Neural progenitor cell (in vitro differentiated cells): ENCODE data around the gene CERS2. TPM values are rescaled to one million over a fixed set of nuclear protein-coding genes. Genes with fewer than 3 reads are reported as not detected.

Experiments used
- DNase-seq: peaks from one replicate; pipeline ENCODE4 v3.0.0-alpha.2; 2016; ENCODE audit warnings: low spot score
- H2AFZ ChIP-seq: fragments of 200-600 bp; sonication (generic); replicated peaks from 2 replicates; pipeline ENCODE4 v1.6.1; 2016; ENCODE audit warnings: antibody characterized with exemption
- H3F3A ChIP-seq: fragments of 200-600 bp; sonication (generic); 2 replicates; pipeline ENCODE4 v1.6.1; 2016; ENCODE audit warnings: antibody characterized with exemption, low read depth
- H3K27ac ChIP-seq: fragments of 200-600 bp; sonication (generic); 2 replicates; pipeline ENCODE4 v1.5.1; 2016; ENCODE audit warnings: mild to moderate bottlenecking
- H3K27me3 ChIP-seq: fragments of 200-600 bp; sonication (generic); 2 replicates; pipeline ENCODE4 v1.6.1; 2016; ENCODE audit warnings: mild to moderate bottlenecking, moderate library complexity
- H3K36me3 ChIP-seq: fragments of 200-600 bp; sonication (generic); 2 replicates; pipeline ENCODE4 v1.5.1; 2016
- H3K4me1 ChIP-seq: fragments of 200-600 bp; sonication (generic); 2 replicates; pipeline ENCODE4 v1.6.1; 2016; ENCODE audit warnings: mixed run types
- H3K4me2 ChIP-seq: fragments of 200-600 bp; sonication (generic); 2 replicates; pipeline ENCODE4 v1.6.1; 2016
- H3K4me3 ChIP-seq: fragments of 200-600 bp; sonication (generic); 2 replicates; pipeline ENCODE4 v1.5.1; 2016
- H3K79me2 ChIP-seq: fragments of 200-600 bp; sonication (generic); 2 replicates; pipeline ENCODE4 v1.6.1; 2016; ENCODE audit warnings: low read depth
- H3K9ac ChIP-seq: fragments of 200-600 bp; sonication (generic); 2 replicates; pipeline ENCODE4 v1.6.1; 2016
- H3K9me3 ChIP-seq: fragments of 200-600 bp; sonication (generic); 2 replicates; pipeline ENCODE4 v1.5.1; 2016; ENCODE audit warnings: low read depth
- H4K20me1 ChIP-seq: fragments of 200-600 bp; sonication (generic); 2 replicates; pipeline ENCODE4 v1.6.1; 2016; ENCODE audit warnings: low read depth
- H3K27ac Mint-ChIP-seq: 3 replicates; pipeline ENCODE4 v1.8.0; 2021; ENCODE audit warnings: mixed read lengths
- H3K27me3 Mint-ChIP-seq: 2 replicates; pipeline ENCODE4 v1.8.0; 2022; ENCODE audit warnings: low read depth, mild to moderate bottlenecking, inconsistent platforms, moderate library complexity, mixed read lengths; ENCODE audit not compliant: insufficient read depth
- H3K36me3 Mint-ChIP-seq: 3 replicates; pipeline ENCODE4 v1.8.0; 2021; ENCODE audit warnings: mixed read lengths
- H3K4me1 Mint-ChIP-seq: 3 replicates; pipeline ENCODE4 v1.8.0; 2021; ENCODE audit warnings: mixed read lengths
- H3K4me3 Mint-ChIP-seq: 3 replicates; pipeline ENCODE4 v1.8.0; 2021; ENCODE audit warnings: mild to moderate bottlenecking, moderate library complexity, mixed read lengths
- H3K9me3 Mint-ChIP-seq: 3 replicates; pipeline ENCODE4 v1.8.0; 2020; ENCODE audit warnings: mixed read lengths
- EZH2 ChIP-seq: fragments of 200-600 bp; sonication (generic); IDR thresholded peaks from 2 replicates; pipeline ENCODE4 v1.6.1; 2017; ENCODE audit warnings: antibody characterized with exemption, mild to moderate bottlenecking, moderate library complexity
- EZH2phosphoT487 ChIP-seq: fragments of 200-600 bp; sonication (generic); IDR thresholded peaks from 2 replicates; pipeline ENCODE4 v1.6.1; 2017; ENCODE audit warnings: antibody characterized with exemption
- total RNA-seq: library from RNA; depleted of rRNA; stranded (reverse); fragments of >200 nt; gene quantifications from 2 replicates; pipeline ENCODE4 v1.2.3, GENCODE V29; 2015; ENCODE audit warnings: low replicate concordance
- TF ChIP-seq, protein P1 (sequence below): fragments of 200-600 bp; sonication (generic); IDR thresholded peaks from 2 replicates; pipeline ENCODE4 v1.5.1; 2017; ENCODE audit warnings: antibody characterized with exemption, mild to moderate bottlenecking

The CERS2 gene
- total RNA-seq, 1 donor from 2014 or later = 104 TPM

- no peaks in the 10 kb centered on the region for H3K9me3 ChIP-seq
- peaks cover 13% of the 10 kb centered on the region for H3F3A ChIP-seq
- Mint-ChIP-seq H3K27me3 (peaks cover 4% of the 10 kb centered on the region), H3K36me3 (no peaks in the 10 kb centered on the region), H3K9me3 (peaks cover 2% of the 10 kb centered on the region), H3K4me1 (peaks cover 17% of the 10 kb centered on the region), H3K27ac (no peak overlapping the region), H3K4me3 (no peak overlapping the region)
- H3K79me2 ChIP-seq = no peaks in the 10 kb centered on the region
- H3K4me2 ChIP-seq = no peak overlapping the region
- no peaks in the 10 kb centered on the region for H3K27me3 ChIP-seq
- no peak overlapping the region for H3K27ac ChIP-seq
- H2AFZ ChIP-seq = no peak overlapping the region
- DNase-seq = no peak
- H3K4me3 ChIP-seq = no peak overlapping the region
- H4K20me1 ChIP-seq = no peaks in the 10 kb centered on the region
- TF ChIP-seq EZH2 (no peak), EZH2phosphoT487 (no peak)
- TF ChIP-seq, protein P1, sequence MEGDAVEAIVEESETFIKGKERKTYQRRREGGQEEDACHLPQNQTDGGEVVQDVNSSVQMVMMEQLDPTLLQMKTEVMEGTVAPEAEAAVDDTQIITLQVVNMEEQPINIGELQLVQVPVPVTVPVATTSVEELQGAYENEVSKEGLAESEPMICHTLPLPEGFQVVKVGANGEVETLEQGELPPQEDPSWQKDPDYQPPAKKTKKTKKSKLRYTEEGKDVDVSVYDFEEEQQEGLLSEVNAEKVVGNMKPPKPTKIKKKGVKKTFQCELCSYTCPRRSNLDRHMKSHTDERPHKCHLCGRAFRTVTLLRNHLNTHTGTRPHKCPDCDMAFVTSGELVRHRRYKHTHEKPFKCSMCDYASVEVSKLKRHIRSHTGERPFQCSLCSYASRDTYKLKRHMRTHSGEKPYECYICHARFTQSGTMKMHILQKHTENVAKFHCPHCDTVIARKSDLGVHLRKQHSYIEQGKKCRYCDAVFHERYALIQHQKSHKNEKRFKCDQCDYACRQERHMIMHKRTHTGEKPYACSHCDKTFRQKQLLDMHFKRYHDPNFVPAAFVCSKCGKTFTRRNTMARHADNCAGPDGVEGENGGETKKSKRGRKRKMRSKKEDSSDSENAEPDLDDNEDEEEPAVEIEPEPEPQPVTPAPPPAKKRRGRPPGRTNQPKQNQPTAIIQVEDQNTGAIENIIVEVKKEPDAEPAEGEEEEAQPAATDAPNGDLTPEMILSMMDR = no peak
- H3K36me3 ChIP-seq = no peaks in the 10 kb centered on the region
- H3K9ac ChIP-seq = no peak overlapping the region
- H3K4me1 ChIP-seq = peaks cover 16% of the 10 kb centered on the region
Observed at GRCh38 chr1:150985179-150985825, 10.7 kb upstream of the CERS2 start.

GRCh38 chr1:150981805-150982712 lies 7.4 kb upstream of the CERS2 start, which contains the start of gene ANXA9:
Gene ANXA9 (plus strand): TSS chr1:150982292. CDS start chr1:150983106, 814 bp downstream.
- no peak within 1 kb of the TSS for H3K9ac ChIP-seq
- no peak for DNase-seq

GRCh38 chr1:150981177-150981804 lies 6.7 kb upstream of the CERS2 start:
- peaks cover 24% of the 10 kb centered on the region for H3K4me1 Mint-ChIP-seq
- Histone ChIP-seq H3K9me3 (no peaks in the 10 kb centered on the region), H3K79me2 (no peaks in the 10 kb centered on the region), H3K4me3 (no peak overlapping the region), H3K27ac (no peak overlapping the region), H3K4me1 (peaks cover 29% of the 10 kb centered on the region), H3K27me3 (no peaks in the 10 kb centered on the region), H3K36me3 (no peaks in the 10 kb centered on the region), H3K4me2 (peak overlapping the region; percentile 45), H3F3A (peaks cover 32% of the 10 kb centered on the region), H4K20me1 (no peaks in the 10 kb centered on the region), H3K9ac (no peak overlapping the region), H2AFZ (peak overlapping the region; percentile 83)
- H3K27me3 Mint-ChIP-seq = peaks cover 2% of the 10 kb centered on the region
- peak overlapping the region; percentile 66 for H3K27ac Mint-ChIP-seq
- H3K9me3 Mint-ChIP-seq = peaks cover 2% of the 10 kb centered on the region
- DNase-seq = peak; percentile 76
- H3K36me3 Mint-ChIP-seq = no peaks in the 10 kb centered on the region
- TF ChIP-seq EZH2 (no peak), EZH2phosphoT487 (no peak)
- TF ChIP-seq, protein P1 = no peak
- peak overlapping the region; percentile 48 for H3K4me3 Mint-ChIP-seq

More at GRCh38 chr1:150981805-150982712, 7.4 kb upstream of the CERS2 start, which contains the start of gene ANXA9:
- Mint-ChIP-seq H3K9me3 (peaks cover 2% of the 10 kb centered on the region), H3K27ac (peak within 1 kb of the TSS; percentile 66), H3K4me1 (peaks cover 24% of the 10 kb centered on the region), H3K27me3 (peaks cover 2% of the 10 kb centered on the region), H3K36me3 (no peaks in the 10 kb centered on the region), H3K4me3 (peak within 1 kb of the TSS; percentile 48)
- Histone ChIP-seq H3K27ac (no peak within 1 kb of the TSS), H3K4me1 (peaks cover 26% of the 10 kb centered on the region), H4K20me1 (no peaks in the 10 kb centered on the region), H3K36me3 (no peaks in the 10 kb centered on the region), H2AFZ (peak within 1 kb of the TSS; percentile 83), H3K4me2 (peak within 1 kb of the TSS; percentile 45), H3K9me3 (no peaks in the 10 kb centered on the region), H3K4me3 (no peak within 1 kb of the TSS), H3K27me3 (no peaks in the 10 kb centered on the region), H3F3A (peaks cover 24% of the 10 kb centered on the region), H3K79me2 (no peaks in the 10 kb centered on the region)
- TF ChIP-seq, protein P1 = no peak
- TF ChIP-seq EZH2 = no peak
- TF ChIP-seq EZH2phosphoT487 = no peak
